Measurements from ENCODE around the gene CCDC71L.

- TF ChIP-seq ZNF274 (IDR thresholded peaks at IDR 0.05; ENCODE audit: low read depth, low read length) (no peak), SUZ12 (IDR thresholded peaks at IDR 0.05; ENCODE audit: extremely low read depth, insufficient read depth, insufficient read length) (no peak)
These were observed 21.0 kb upstream of the CCDC71L start for GRCh38 chr7:106681815-106682495.

Measured in NT2/D1 (cell line).